ENCODE results near the gene TAGLN3.

DNA sequence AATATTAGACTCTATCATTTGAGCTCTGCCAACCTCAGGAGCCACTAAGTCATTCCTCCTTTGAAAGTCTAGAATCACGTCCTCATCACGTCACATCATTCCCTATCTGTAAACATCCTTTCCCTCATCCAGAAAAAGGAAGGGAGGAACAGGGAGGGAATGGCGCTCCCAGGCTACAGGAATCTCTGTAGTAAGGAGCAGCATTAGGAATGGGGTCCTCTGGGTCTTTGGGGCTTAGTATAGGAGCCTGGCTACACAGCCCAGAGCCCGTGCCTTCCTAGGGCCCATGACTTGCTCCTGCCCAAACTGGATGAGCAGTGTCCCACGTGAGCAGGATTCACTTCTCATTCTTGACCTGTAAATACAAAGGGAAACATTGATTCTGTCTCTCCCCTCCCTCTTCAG is 1.6 kb downstream of the TAGLN3 start:
- TF ChIP-seq POLR2AphosphoS5 (IDR thresholded peaks at IDR 0.05) (no peak), CTCF (IDR thresholded peaks at IDR 0.05) (no peak), EP300 (IDR thresholded peaks at IDR 0.05) (no peak), POLR2A (IDR thresholded peaks at IDR 0.05) (no peak)

Data from sigmoid colon (tissue), 4 donors.